ENCODE data around the gene EIF3B.

Gene EIF3B

GRCh38 chr7:2398506-2398905 lies 43.9 kb downstream of the EIF3B start:
- Histone ChIP-seq H3K27me3 (ENCODE audit: insufficient read depth, poor library complexity, severe bottlenecking) (no peaks in the 10 kb centered on the region), H3K36me3 (ENCODE audit: low read depth) (no peaks in the 10 kb centered on the region), H3K4me3 (ENCODE audit: severe bottlenecking) (no peak overlapping the region), H3K9me3 (ENCODE audit: severe bottlenecking) (no peaks in the 10 kb centered on the region), H3K4me1 (ENCODE audit: insufficient read depth, poor library complexity, severe bottlenecking) (peaks cover 22% of the 10 kb centered on the region), H3K27ac (ENCODE audit: poor library complexity, severe bottlenecking) (no peak overlapping the region)
- no peak for TF ChIP-seq CTCF (IDR thresholded peaks at IDR 0.05; ENCODE audit: poor library complexity, severe bottlenecking)
- ATAC-seq (ENCODE audit: low read depth) (no peak), DNase-seq (ENCODE audit: low spot score) (no peak)

DNA sequence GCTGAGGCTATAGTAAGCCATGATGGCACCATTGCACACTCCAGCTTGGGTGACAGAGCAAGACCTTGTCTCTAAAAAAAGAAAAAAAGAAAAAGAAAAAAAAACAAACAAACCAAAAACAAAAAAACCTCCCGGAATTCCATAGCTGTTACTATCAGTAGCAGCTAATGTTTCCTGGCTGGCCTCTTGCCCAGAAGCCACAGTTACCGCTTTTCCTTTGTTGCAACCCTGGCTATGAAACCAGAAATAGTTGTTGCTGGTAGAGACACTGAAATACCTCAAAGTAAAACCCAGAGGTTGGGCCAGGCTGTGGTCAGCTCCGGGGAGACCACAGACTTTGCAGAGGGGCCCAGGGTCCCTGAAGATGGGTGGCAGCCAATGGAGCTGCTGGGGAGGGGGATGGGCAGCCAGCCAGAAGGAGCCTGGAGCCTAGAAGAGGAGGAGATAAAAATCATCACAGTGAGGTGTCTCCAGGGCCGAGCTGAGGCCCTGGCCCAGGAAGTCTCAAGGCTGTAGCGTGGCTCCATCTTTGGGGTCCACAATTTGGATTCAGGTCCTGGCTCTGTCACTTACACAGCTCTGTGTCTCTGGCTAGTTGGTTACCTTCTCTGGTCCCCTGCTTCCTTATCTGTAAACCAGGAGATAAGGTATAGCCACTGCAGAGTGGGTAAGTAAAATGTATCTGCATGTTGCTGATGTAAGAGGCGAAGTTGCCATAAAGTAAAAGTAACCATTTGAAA lies 45.4 kb downstream of the EIF3B start:
- Histone ChIP-seq H3K9me3 (ENCODE audit: severe bottlenecking) (no peaks in the 10 kb centered on the region), H3K4me1 (ENCODE audit: insufficient read depth, poor library complexity, severe bottlenecking) (peaks cover 22% of the 10 kb centered on the region), H3K27ac (ENCODE audit: poor library complexity, severe bottlenecking) (peak overlapping the region; percentile 49), H3K36me3 (ENCODE audit: low read depth) (no peaks in the 10 kb centered on the region), H3K27me3 (ENCODE audit: insufficient read depth, poor library complexity, severe bottlenecking) (no peaks in the 10 kb centered on the region), H3K4me3 (ENCODE audit: severe bottlenecking) (no peak overlapping the region)
- DNase-seq (ENCODE audit: low spot score) (no peak), ATAC-seq (ENCODE audit: low read depth) (peak; percentile 53)
- no peak for TF ChIP-seq CTCF (IDR thresholded peaks at IDR 0.05; ENCODE audit: poor library complexity, severe bottlenecking)

DNA sequence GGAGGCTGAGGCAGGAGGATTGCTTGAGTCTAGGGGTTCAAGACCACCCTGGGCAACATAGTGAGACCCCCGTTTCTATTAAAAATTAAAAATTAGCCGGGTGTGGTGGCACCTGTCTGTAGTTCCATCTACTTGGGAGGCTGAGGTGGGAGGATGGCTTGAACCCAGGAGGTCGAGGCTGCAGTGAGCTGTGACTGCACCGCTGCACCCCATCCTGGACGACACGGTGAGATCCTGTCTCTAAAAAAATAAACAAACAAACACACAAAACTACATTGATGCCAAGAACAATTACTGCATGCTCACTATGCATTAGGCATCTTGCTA lies 48.0 kb downstream of the EIF3B start:
- peaks cover 22% of the 10 kb centered on the region for H3K4me1 ChIP-seq (ENCODE audit: insufficient read depth, poor library complexity, severe bottlenecking)
- no peaks in the 10 kb centered on the region for H3K36me3 ChIP-seq (ENCODE audit: low read depth)
- peak overlapping the region; percentile 92 for H3K4me3 ChIP-seq (ENCODE audit: severe bottlenecking)
- ATAC-seq (ENCODE audit: low read depth), result no peak
- DNase-seq (ENCODE audit: low spot score), result no peak
- H3K27ac ChIP-seq (ENCODE audit: poor library complexity, severe bottlenecking), result no peak overlapping the region
- H3K9me3 ChIP-seq (ENCODE audit: severe bottlenecking), result no peaks in the 10 kb centered on the region
- no peaks in the 10 kb centered on the region for H3K27me3 ChIP-seq (ENCODE audit: insufficient read depth, poor library complexity, severe bottlenecking)
- no peak for TF ChIP-seq CTCF (IDR thresholded peaks at IDR 0.05; ENCODE audit: poor library complexity, severe bottlenecking)

- ATAC-seq (ENCODE audit: low read depth), result peak; percentile 34
These were observed 48.5 kb downstream of the EIF3B start, which contains the start of gene CHST12 for GRCh38 chr7:2403014-2403717. CHST12 (plus strand) TSS chr7:2403611; CDS start chr7:2432640, 29,029 bp downstream.

More at GRCh38 chr7:2403014-2403717, 48.5 kb downstream of the EIF3B start, which contains the start of gene CHST12:
- Histone ChIP-seq H3K9me3 (ENCODE audit: severe bottlenecking) (no peaks in the 10 kb centered on the region), H3K27ac (ENCODE audit: poor library complexity, severe bottlenecking) (no peak within 1 kb of the TSS), H3K4me1 (ENCODE audit: insufficient read depth, poor library complexity, severe bottlenecking) (peaks cover 22% of the 10 kb centered on the region), H3K27me3 (ENCODE audit: insufficient read depth, poor library complexity, severe bottlenecking) (no peaks in the 10 kb centered on the region), H3K4me3 (ENCODE audit: severe bottlenecking) (peak within 1 kb of the TSS; percentile 92), H3K36me3 (ENCODE audit: low read depth) (no peaks in the 10 kb centered on the region)
- TF ChIP-seq CTCF (IDR thresholded peaks at IDR 0.05; ENCODE audit: poor library complexity, severe bottlenecking), result no peak
- peak; percentile 90 for DNase-seq (ENCODE audit: low spot score)

All from RWPE2 (cell line).